Vagina (tissue), 2 donors: ENCODE measurements around the gene TTYH1.

Experiments used
- CTCF ChIP-seq, 3 experiments: fragments of 450-650 bp in 2 of 3; fragments of 200-600 bp in 1 of 3; sonication (generic) in 1 of 3; IDR thresholded peaks; one replicate each; pipeline ENCODE4 v1.5.1; 2017 to 2019; ENCODE audit warnings: antibody characterized with exemption in 3 of 3, mild to moderate bottlenecking in 2 of 3, moderate library complexity in 2 of 3
- POLR2AphosphoS5 ChIP-seq, 2 donors: sonication (generic); formaldehyde crosslinking; IDR thresholded peaks; one replicate each; pipeline ENCODE4 v1.9.0; 2017; ENCODE audit warnings: antibody characterized with exemption in 2 of 2, mild to moderate bottlenecking in 2 of 2, low read depth in 1 of 2; ENCODE audit not compliant: insufficient read depth in 1 of 2

- TF ChIP-seq CTCF (IDR thresholded peaks at IDR 0.05) (no peak), POLR2AphosphoS5 (IDR thresholded peaks at IDR 0.05; ENCODE audit: insufficient read depth in 1 of 2, low read depth in 1 of 2) (no peak)
Measured at GRCh38 chr19:54432144-54432738, 17.0 kb downstream of the TTYH1 start.
